NCI-H2227 treated with DMSO at 0.1 percent for 48 hours (cell line): ENCODE measurements around the gene CDC42BPG.
A peak's percentile ranks its signal among the peaks of the same experiment; 100 is the strongest.

Source experiments
- DNase-seq: peaks from one replicate; lab custom pipeline; 2025; lab: John Stamatoyannopoulos, UW

CDC42BPG gene

GRCh38 chr11:64789331-64790204 lies 54.9 kb downstream of the CDC42BPG start:
- no peak for DNase-seq

GRCh38 chr11:64788321-64789215 lies 55.9 kb downstream of the CDC42BPG start:
- no peak for DNase-seq

- no peak for DNase-seq
Measured at GRCh38 chr11:64787526-64788320, 56.7 kb downstream of the CDC42BPG start.

- DNase-seq: no peak
Measured at GRCh38 chr11:64786308-64786707, 58.1 kb downstream of the CDC42BPG start.

GRCh38 chr11:64784813-64785581 lies 59.5 kb downstream of the CDC42BPG start:
- no peak for DNase-seq

- peak; percentile 100 for DNase-seq
Measured at GRCh38 chr11:64778473-64779298, 65.8 kb downstream of the CDC42BPG start, which contains the start of gene SF1. TSS of gene SF1 (minus strand) at chr11:64778542. CDS start at chr11:64778392, 150 bp downstream.

DNA sequence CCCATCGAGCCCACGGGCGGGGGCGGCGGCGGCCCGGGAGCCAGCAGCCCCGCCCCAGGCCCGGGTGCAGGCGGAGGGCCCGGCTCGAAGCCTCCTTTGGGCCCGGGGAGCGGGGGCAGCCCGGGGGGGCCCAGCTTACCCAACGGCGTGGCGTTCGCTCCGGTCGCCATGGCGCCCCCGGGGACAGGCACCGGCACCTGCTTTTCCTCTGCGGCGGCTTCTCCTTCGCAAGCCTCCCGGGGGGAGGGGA lies 66.3 kb downstream of the CDC42BPG start:
- no peak for DNase-seq

DNA sequence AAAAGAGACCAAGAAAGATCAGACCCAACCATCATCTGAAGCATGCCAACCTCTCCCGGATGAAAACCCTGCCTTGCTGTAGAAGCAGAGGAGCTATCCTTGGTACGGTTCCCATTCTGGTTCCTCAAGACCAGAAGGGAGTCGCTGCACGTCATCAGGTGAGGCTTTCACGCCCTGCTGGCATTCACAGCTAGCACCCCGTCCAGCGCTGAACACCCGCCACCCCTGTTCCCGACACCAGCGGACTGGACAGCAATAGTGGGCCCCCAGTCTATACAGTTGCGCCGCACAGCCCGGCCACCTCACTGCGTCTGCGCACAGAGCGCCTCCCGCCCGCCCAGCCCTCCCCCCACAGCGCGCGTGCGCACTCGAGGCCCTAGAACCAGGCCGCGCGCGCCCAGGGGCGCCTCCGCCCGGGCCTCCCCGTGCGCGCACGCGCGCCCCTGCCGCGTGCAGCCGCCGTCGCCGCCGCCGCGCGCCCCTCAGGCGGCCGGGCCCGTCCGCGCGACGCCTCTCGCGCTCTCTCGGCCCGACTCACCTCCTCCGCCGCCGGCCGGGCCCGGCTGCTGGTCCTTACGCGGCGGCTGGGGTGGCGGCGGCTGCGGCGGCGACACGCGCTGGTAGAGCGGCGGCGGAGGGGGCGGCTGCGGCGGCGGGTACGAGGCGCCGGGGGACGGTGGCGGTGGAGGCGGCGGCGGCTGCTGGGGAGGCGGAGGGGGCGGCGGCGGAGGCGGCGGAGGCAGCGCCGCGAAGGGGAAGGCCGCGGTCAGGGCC lies 66.8 kb downstream of the CDC42BPG start:
- peak; percentile 66 for DNase-seq

- no peak for DNase-seq
Measured at GRCh38 chr11:64776875-64777274, 67.6 kb downstream of the CDC42BPG start.

GRCh38 chr11:64776425-64776824 lies 68.0 kb downstream of the CDC42BPG start:
- DNase-seq: no peak

- no peak for DNase-seq
Measured at GRCh38 chr11:64774144-64774543, 70.3 kb downstream of the CDC42BPG start.
